ENCODE measurements around the gene RPAIN. TPM values are rescaled to one million over a fixed set of nuclear protein-coding genes. Genes with fewer than 3 reads are reported as not detected.
A peak's percentile ranks its signal among the peaks of the same experiment; 100 is the strongest.

RPAIN gene
- total RNA-seq, 1 experiment from 2014 or later = 36.7 TPM

DNA sequence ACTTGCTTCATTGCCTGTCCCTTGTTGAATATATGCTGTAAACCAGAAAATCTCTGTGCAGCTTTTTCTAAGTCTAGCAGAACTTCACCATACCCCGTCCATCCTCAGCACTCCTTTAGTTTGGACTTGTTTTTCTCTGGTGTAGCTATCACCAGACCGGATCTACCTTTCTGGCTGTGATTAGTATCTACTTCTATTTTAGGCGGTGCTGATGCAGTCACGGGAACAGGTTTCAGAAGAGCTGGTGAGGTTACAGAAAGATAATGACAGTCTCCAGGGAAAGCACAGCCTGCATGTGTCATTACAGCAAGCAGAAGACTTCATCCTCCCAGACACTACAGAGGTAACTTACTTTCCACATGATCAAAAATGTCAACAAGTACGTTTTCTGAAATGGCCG lies 46.9 kb upstream of the RPAIN start:
- Histone ChIP-seq H3K27me3 (ENCODE audit: control insufficient read depth, insufficient read depth, low read length) (no peaks in the 10 kb centered on the region), H3K4me3 (ENCODE audit: low read depth in 2 of 2, low read length in 2 of 2) (no peak overlapping the region), H3K4me1 (ENCODE audit: control insufficient read depth, insufficient read depth, low read length) (no peaks in the 10 kb centered on the region), H3K36me3 (ENCODE audit: control insufficient read depth, insufficient read depth, low read length) (peaks cover 8% of the 10 kb centered on the region), H3K27ac (ENCODE audit: low read length) (no peak overlapping the region), H3K9me3 (ENCODE audit: control insufficient read depth, insufficient read depth, low read depth, low read length) (no peaks in the 10 kb centered on the region)
- TF ChIP-seq SIN3A (IDR thresholded peaks at IDR 0.05; ENCODE audit: borderline replicate concordance, insufficient read depth, low read depth, low read length) (no peak), TCF7L2 (IDR thresholded peaks at IDR 0.05; ENCODE audit: low read depth, low read length) (no peak), POLR2AphosphoS5 (IDR thresholded peaks at IDR 0.05; ENCODE audit: low read depth, low read length) (no peak), CTCF (IDR thresholded peaks at IDR 0.05) (no peak)
- TF ChIP-seq, protein P1, sequence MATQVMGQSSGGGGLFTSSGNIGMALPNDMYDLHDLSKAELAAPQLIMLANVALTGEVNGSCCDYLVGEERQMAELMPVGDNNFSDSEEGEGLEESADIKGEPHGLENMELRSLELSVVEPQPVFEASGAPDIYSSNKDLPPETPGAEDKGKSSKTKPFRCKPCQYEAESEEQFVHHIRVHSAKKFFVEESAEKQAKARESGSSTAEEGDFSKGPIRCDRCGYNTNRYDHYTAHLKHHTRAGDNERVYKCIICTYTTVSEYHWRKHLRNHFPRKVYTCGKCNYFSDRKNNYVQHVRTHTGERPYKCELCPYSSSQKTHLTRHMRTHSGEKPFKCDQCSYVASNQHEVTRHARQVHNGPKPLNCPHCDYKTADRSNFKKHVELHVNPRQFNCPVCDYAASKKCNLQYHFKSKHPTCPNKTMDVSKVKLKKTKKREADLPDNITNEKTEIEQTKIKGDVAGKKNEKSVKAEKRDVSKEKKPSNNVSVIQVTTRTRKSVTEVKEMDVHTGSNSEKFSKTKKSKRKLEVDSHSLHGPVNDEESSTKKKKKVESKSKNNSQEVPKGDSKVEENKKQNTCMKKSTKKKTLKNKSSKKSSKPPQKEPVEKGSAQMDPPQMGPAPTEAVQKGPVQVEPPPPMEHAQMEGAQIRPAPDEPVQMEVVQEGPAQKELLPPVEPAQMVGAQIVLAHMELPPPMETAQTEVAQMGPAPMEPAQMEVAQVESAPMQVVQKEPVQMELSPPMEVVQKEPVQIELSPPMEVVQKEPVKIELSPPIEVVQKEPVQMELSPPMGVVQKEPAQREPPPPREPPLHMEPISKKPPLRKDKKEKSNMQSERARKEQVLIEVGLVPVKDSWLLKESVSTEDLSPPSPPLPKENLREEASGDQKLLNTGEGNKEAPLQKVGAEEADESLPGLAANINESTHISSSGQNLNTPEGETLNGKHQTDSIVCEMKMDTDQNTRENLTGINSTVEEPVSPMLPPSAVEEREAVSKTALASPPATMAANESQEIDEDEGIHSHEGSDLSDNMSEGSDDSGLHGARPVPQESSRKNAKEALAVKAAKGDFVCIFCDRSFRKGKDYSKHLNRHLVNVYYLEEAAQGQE (IDR thresholded peaks at IDR 0.05; ENCODE audit: insufficient read depth in 1 of 2, low read depth in 2 of 2, low read length in 1 of 2) = no peak
- ATAC-seq (no peak), DNase-seq (ENCODE audit: low read depth, low spot score) (no peak)
- ChIA-PET POLR2A (no interaction called here), CTCF (no interaction called here)
- no TSS peak for BruUV-seq (replicated peaks)
- in situ Hi-C loops (cut with HindIII; ENCODE audit: low pct_unique_long_range_greater_than_20kb, low sequenced_read_pairs) (no loop called here), intact Hi-C loops (cut with micrococcal nuclease; ENCODE audit: unreplicated experiment) (no loop called here)

GRCh38 chr17:5378566-5379207 lies 41.3 kb upstream of the RPAIN start:
- TF ChIP-seq POLR2AphosphoS5 (IDR thresholded peaks at IDR 0.05; ENCODE audit: low read depth, low read length) (no peak), CTCF (IDR thresholded peaks at IDR 0.05) (no peak), SIN3A (IDR thresholded peaks at IDR 0.05; ENCODE audit: borderline replicate concordance, insufficient read depth, low read depth, low read length) (no peak), TCF7L2 (IDR thresholded peaks at IDR 0.05; ENCODE audit: low read depth, low read length) (no peak)
- TF ChIP-seq, protein P1 (IDR thresholded peaks at IDR 0.05; ENCODE audit: insufficient read depth in 1 of 2, low read depth in 2 of 2, low read length in 1 of 2) = no peak
- no peak overlapping the region for H3K27ac ChIP-seq (ENCODE audit: low read length)
- H3K36me3 ChIP-seq (ENCODE audit: control insufficient read depth, insufficient read depth, low read length) = peaks cover 6% of the 10 kb centered on the region
- in situ Hi-C loops (cut with HindIII; ENCODE audit: low pct_unique_long_range_greater_than_20kb, low sequenced_read_pairs) = no loop called here
- no peaks in the 10 kb centered on the region for H3K4me1 ChIP-seq (ENCODE audit: control insufficient read depth, insufficient read depth, low read length)
- ATAC-seq = peak; percentile 18; the same call in 1 of the 2 replicates
- POLR2A ChIA-PET = interaction anchor here (0.6 kb wide), 1 partner anchor 173 kb away, joined by 8 read pairs; no protein-coding TSS in a partner anchor
- no peak for DNase-seq (ENCODE audit: low read depth, low spot score)
- CTCF ChIA-PET = no interaction called here
- H3K9me3 ChIP-seq (ENCODE audit: control insufficient read depth, insufficient read depth, low read depth, low read length) = no peaks in the 10 kb centered on the region
- H3K27me3 ChIP-seq (ENCODE audit: control insufficient read depth, insufficient read depth, low read length) = no peaks in the 10 kb centered on the region
- H3K4me3 ChIP-seq (ENCODE audit: low read depth in 2 of 2, low read length in 2 of 2) = no peak overlapping the region
- no TSS peak for BruUV-seq (replicated peaks)
- intact Hi-C loops (cut with micrococcal nuclease; ENCODE audit: unreplicated experiment) = no loop called here

All from Panc1 (cell line).